Measurements from ENCODE around the gene CSF1R. TPM values are rescaled to one million over a fixed set of nuclear protein-coding genes. Genes with fewer than 3 reads are reported as not detected.
A peak's percentile ranks its signal among the peaks of the same experiment; 100 is the strongest.
"Not testable (repeated sequence)": the region's sequence is repeated elsewhere in the genome, so short reads cannot be mapped to it uniquely, and the experiment has no call there.

Gene CSF1R
- polyA plus RNA-seq, 4 donors = 4.1 to 31.1 (median 6.1) TPM

- H3K4me1 ChIP-seq (ENCODE audit: control insufficient read depth in 3 of 3, insufficient read depth in 2 of 3, low read depth in 1 of 3, low read length in 2 of 3) = no peaks in the 10 kb centered on the region
- H3K27ac ChIP-seq (ENCODE audit: low read depth in 1 of 3, low read length in 2 of 3) = no peak overlapping the region
- DNase-seq (no peak), FAIRE-seq (no peak)
- H3K36me3 ChIP-seq (ENCODE audit: control insufficient read depth in 3 of 3, insufficient read depth in 2 of 3, low read depth in 1 of 3, low read length in 3 of 3) = peaks cover 29 to 43% (median 43%) of the 10 kb centered on the region in 3 donors
- no peaks in the 10 kb centered on the region for H3K9me3 ChIP-seq (ENCODE audit: control insufficient read depth in 2 of 2, insufficient read depth in 1 of 2, low read depth in 1 of 2, low read length in 1 of 2)
- no peak overlapping the region for H3K4me3 ChIP-seq (ENCODE audit: low read depth in 1 of 3, low read length in 3 of 3)
- H3K27me3 ChIP-seq (ENCODE audit: control insufficient read depth in 3 of 3, insufficient read depth in 3 of 3, low read length in 3 of 3) = no peaks in the 10 kb centered on the region
- WGBS, 3 donors = 78 to 80% (median 80%) methylated on average over 7 of the region's 7 CpGs
Measured at GRCh38 chr5:150035139-150035895, 51.0 kb downstream of the CSF1R start.

- Histone ChIP-seq H3K4me1 (ENCODE audit: control insufficient read depth in 3 of 3, insufficient read depth in 2 of 3, low read depth in 1 of 3, low read length in 2 of 3) (no peaks in the 10 kb centered on the region), H3K27ac (ENCODE audit: low read depth in 1 of 3, low read length in 2 of 3) (no peak overlapping the region), H3K4me3 (ENCODE audit: low read depth in 1 of 3, low read length in 3 of 3) (no peak overlapping the region), H3K36me3 (ENCODE audit: control insufficient read depth in 3 of 3, insufficient read depth in 2 of 3, low read depth in 1 of 3, low read length in 3 of 3) (peaks cover 28 to 45% (median 41%) of the 10 kb centered on the region in 3 donors), H3K27me3 (ENCODE audit: control insufficient read depth in 3 of 3, insufficient read depth in 3 of 3, low read length in 3 of 3) (no peaks in the 10 kb centered on the region), H3K9me3 (ENCODE audit: control insufficient read depth in 2 of 2, insufficient read depth in 1 of 2, low read depth in 1 of 2, low read length in 1 of 2) (no peaks in the 10 kb centered on the region)
- FAIRE-seq (no peak), DNase-seq (no peak)
- WGBS, 3 donors = 77 to 93% (median 91%) methylated on average over 4 of the region's 4 CpGs
Measured at GRCh38 chr5:150034662-150035061, 51.7 kb downstream of the CSF1R start.

GRCh38 chr5:150033334-150033733 is 53.0 kb downstream of the CSF1R start:
- DNase-seq = no peak
- Histone ChIP-seq H3K4me1 (ENCODE audit: control insufficient read depth in 3 of 3, insufficient read depth in 2 of 3, low read depth in 1 of 3, low read length in 2 of 3) (no peaks in the 10 kb centered on the region), H3K4me3 (ENCODE audit: low read depth in 1 of 3, low read length in 3 of 3) (no peak overlapping the region), H3K9me3 (ENCODE audit: control insufficient read depth in 2 of 2, insufficient read depth in 1 of 2, low read depth in 1 of 2, low read length in 1 of 2) (no peaks in the 10 kb centered on the region), H3K27me3 (ENCODE audit: control insufficient read depth in 3 of 3, insufficient read depth in 3 of 3, low read length in 3 of 3) (no peaks in the 10 kb centered on the region), H3K27ac (ENCODE audit: low read depth in 1 of 3, low read length in 2 of 3) (no peak overlapping the region), H3K36me3 (ENCODE audit: control insufficient read depth in 3 of 3, insufficient read depth in 2 of 3, low read depth in 1 of 3, low read length in 3 of 3) (peaks cover 32 to 48% (median 39%) of the 10 kb centered on the region in 3 donors)
- WGBS, 3 donors = 94 to 96% (median 96%) methylated on average over 4 of the region's 4 CpGs
- no peak for FAIRE-seq

DNA sequence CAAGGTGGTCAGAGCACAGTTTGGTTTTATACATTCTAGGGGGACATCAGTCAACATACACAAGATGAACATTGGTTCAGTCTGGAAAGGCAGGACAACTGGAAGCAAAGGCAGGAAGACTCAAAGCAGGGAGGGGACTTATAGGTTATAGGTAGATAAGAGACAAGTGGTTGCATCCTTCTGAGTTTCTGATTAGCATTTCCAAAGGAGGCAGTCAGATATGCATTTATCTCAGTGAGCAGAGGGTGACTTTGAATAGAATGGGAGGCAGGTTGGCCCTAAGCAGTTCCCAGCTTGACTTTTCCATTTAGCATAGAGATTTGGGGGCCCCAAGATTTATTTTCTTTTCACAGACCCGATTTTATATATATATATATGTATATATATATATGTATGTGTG is 58.3 kb downstream of the CSF1R start:
- not testable (repeated sequence) for H3K27ac ChIP-seq (ENCODE audit: low read depth in 1 of 3, low read length in 2 of 3); DNase-seq; FAIRE-seq; H3K9me3 ChIP-seq (ENCODE audit: control insufficient read depth in 2 of 2, insufficient read depth in 1 of 2, low read depth in 1 of 2, low read length in 1 of 2); H3K27me3 ChIP-seq (ENCODE audit: control insufficient read depth in 3 of 3, insufficient read depth in 3 of 3, low read length in 3 of 3); H3K4me3 ChIP-seq (ENCODE audit: low read depth in 1 of 3, low read length in 3 of 3)
- 52 to 80% (median 68%) methylated on average over 1 of the region's 1 CpG for WGBS, 3 donors
- Histone ChIP-seq H3K4me1 (ENCODE audit: control insufficient read depth in 3 of 3, insufficient read depth in 2 of 3, low read depth in 1 of 3, low read length in 2 of 3) (peaks cover 0 to 11% (median 0%) of the 10 kb centered on the region in 3 donors), H3K36me3 (ENCODE audit: control insufficient read depth in 3 of 3, insufficient read depth in 2 of 3, low read depth in 1 of 3, low read length in 3 of 3) (peaks cover 10 to 41% (median 37%) of the 10 kb centered on the region in 3 donors)

GRCh38 chr5:150026682-150027172 is 59.6 kb downstream of the CSF1R start:
- no peaks in the 10 kb centered on the region for H3K9me3 ChIP-seq (ENCODE audit: control insufficient read depth in 2 of 2, insufficient read depth in 1 of 2, low read depth in 1 of 2, low read length in 1 of 2)
- H3K4me3 ChIP-seq (ENCODE audit: low read depth in 1 of 3, low read length in 3 of 3) = no peak overlapping the region
- 94 to 97% (median 95%) methylated on average over 4 of the region's 4 CpGs for whole genome bisulfite sequencing, 3 donors
- no peaks in the 10 kb centered on the region for H3K27me3 ChIP-seq (ENCODE audit: control insufficient read depth in 3 of 3, insufficient read depth in 3 of 3, low read length in 3 of 3)
- no peak for FAIRE-seq
- DNase-seq = peak in 1 of 2 donors; percentile 25
- H3K36me3 ChIP-seq (ENCODE audit: control insufficient read depth in 3 of 3, insufficient read depth in 2 of 3, low read depth in 1 of 3, low read length in 3 of 3) = peaks cover 13 to 40% (median 26%) of the 10 kb centered on the region in 3 donors
- H3K27ac ChIP-seq (ENCODE audit: low read depth in 1 of 3, low read length in 2 of 3) = peak overlapping the region in 1 of 3 donors; percentile 26
- H3K4me1 ChIP-seq (ENCODE audit: control insufficient read depth in 3 of 3, insufficient read depth in 2 of 3, low read depth in 1 of 3, low read length in 2 of 3) = peaks cover 0 to 11% (median 0%) of the 10 kb centered on the region in 3 donors

DNA sequence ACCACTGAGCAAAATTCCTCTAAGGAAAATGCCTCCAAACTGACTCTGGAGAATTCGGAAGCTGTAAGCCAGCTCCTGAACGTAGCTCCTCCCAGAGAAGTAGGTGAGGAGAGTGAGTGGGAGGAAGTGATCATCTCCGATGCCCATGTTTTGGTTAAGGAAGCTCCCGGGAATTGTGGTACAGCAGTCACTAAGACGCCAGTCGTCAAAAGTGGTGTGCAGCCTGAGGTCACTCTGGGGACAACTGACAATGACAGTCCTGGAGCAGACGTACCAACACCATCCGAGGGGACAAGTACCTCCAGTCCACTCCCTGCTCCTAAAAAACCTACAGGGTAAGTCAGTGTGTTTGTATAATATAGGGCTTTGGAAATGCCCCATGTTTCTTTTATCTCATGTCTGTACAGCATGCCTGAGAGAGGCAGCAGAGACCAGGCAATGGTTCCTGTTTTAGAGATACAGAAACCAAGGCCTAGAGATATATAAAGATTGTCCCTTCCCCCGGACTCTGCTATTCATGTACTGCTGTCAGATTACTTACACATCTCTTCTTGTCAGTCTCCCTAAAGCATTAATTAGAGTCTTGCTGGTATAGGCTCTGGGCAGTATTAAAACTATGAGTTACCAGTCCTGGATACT is 61.9 kb downstream of the CSF1R start:
- no peak for FAIRE-seq

GRCh38 chr5:150023136-150023535 is 63.2 kb downstream of the CSF1R start:
- FAIRE-seq = no peak
- Histone ChIP-seq H3K27ac (ENCODE audit: low read depth in 1 of 3, low read length in 2 of 3) (no peak overlapping the region), H3K36me3 (ENCODE audit: control insufficient read depth in 3 of 3, insufficient read depth in 2 of 3, low read depth in 1 of 3, low read length in 3 of 3) (peaks cover 12 to 36% (median 31%) of the 10 kb centered on the region in 3 donors), H3K4me1 (ENCODE audit: control insufficient read depth in 3 of 3, insufficient read depth in 2 of 3, low read depth in 1 of 3, low read length in 2 of 3) (peaks cover 0 to 11% (median 0%) of the 10 kb centered on the region in 3 donors), H3K4me3 (ENCODE audit: low read depth in 1 of 3, low read length in 3 of 3) (no peak overlapping the region), H3K9me3 (ENCODE audit: control insufficient read depth in 2 of 2, insufficient read depth in 1 of 2, low read depth in 1 of 2, low read length in 1 of 2) (no peaks in the 10 kb centered on the region), H3K27me3 (ENCODE audit: control insufficient read depth in 3 of 3, insufficient read depth in 3 of 3, low read length in 3 of 3) (no peaks in the 10 kb centered on the region)
- WGBS, 3 donors = 90 to 97% (median 95%) methylated on average over 1 of the region's 1 CpG
- DNase-seq = no peak

More for the DNA sequence above, 61.9 kb downstream of the CSF1R start:
- 83 to 89% (median 85%) methylated on average over 9 of the region's 9 CpGs for WGBS, 3 donors
- DNase-seq = no peak
- Histone ChIP-seq H3K4me3 (ENCODE audit: low read depth in 1 of 3, low read length in 3 of 3) (no peak overlapping the region), H3K36me3 (ENCODE audit: control insufficient read depth in 3 of 3, insufficient read depth in 2 of 3, low read depth in 1 of 3, low read length in 3 of 3) (peaks cover 16 to 34% (median 25%) of the 10 kb centered on the region in 3 donors), H3K27ac (ENCODE audit: low read depth in 1 of 3, low read length in 2 of 3) (no peak overlapping the region), H3K4me1 (ENCODE audit: control insufficient read depth in 3 of 3, insufficient read depth in 2 of 3, low read depth in 1 of 3, low read length in 2 of 3) (peaks cover 0 to 11% (median 0%) of the 10 kb centered on the region in 3 donors), H3K9me3 (ENCODE audit: control insufficient read depth in 2 of 2, insufficient read depth in 1 of 2, low read depth in 1 of 2, low read length in 1 of 2) (no peaks in the 10 kb centered on the region), H3K27me3 (ENCODE audit: control insufficient read depth in 3 of 3, insufficient read depth in 3 of 3, low read length in 3 of 3) (no peaks in the 10 kb centered on the region)

- DNase-seq (no peak), FAIRE-seq (no peak)
- no peaks in the 10 kb centered on the region for H3K9me3 ChIP-seq (ENCODE audit: control insufficient read depth in 2 of 2, insufficient read depth in 1 of 2, low read depth in 1 of 2, low read length in 1 of 2)
- 91 to 94% (median 93%) methylated on average over 2 of the region's 2 CpGs for WGBS, 3 donors
- no peak overlapping the region for H3K4me3 ChIP-seq (ENCODE audit: low read depth in 1 of 3, low read length in 3 of 3)
- H3K36me3 ChIP-seq (ENCODE audit: control insufficient read depth in 3 of 3, insufficient read depth in 2 of 3, low read depth in 1 of 3, low read length in 3 of 3) = peaks cover 12 to 34% (median 33%) of the 10 kb centered on the region in 3 donors
- peaks cover 0 to 11% (median 0%) of the 10 kb centered on the region in 3 donors for H3K4me1 ChIP-seq (ENCODE audit: control insufficient read depth in 3 of 3, insufficient read depth in 2 of 3, low read depth in 1 of 3, low read length in 2 of 3)
- no peak overlapping the region for H3K27ac ChIP-seq (ENCODE audit: low read depth in 1 of 3, low read length in 2 of 3)
- H3K27me3 ChIP-seq (ENCODE audit: control insufficient read depth in 3 of 3, insufficient read depth in 3 of 3, low read length in 3 of 3) = no peaks in the 10 kb centered on the region
Measured at GRCh38 chr5:150022681-150023080, 63.7 kb downstream of the CSF1R start.
